K562 (cell line): ENCODE measurements around the gene KCNA1. TPM values are rescaled to one million over a fixed set of nuclear protein-coding genes. Genes with fewer than 3 reads are reported as not detected.

Experiments
- ATAC-seq: fragments of 200-7000 bp; cut with Tn5 transposase; 3 replicates; pipeline ENCODE4 v1.9.1; 2020; ENCODE audit warnings: moderate library complexity
- BruUV-seq: library from RNA; stranded (reverse); fragments of 400-500 nt; replicated peaks from 2 replicates; lab custom pipeline; 2021; lab: Mats Ljungman, UMichigan
- CTCF ChIA-PET: fragments of 300-600 bp; formaldehyde crosslinking; extraction: SDS; loops from one replicate; lab custom pipeline; 2021; ENCODE audit warnings: low intra/inter-chr PET ratio; lab: Yijun Ruan, JAX
- POLR2A ChIA-PET: fragments of 300-600, 350-650 bp; sonication (Branson Sonifier 250); formaldehyde crosslinking; extraction: SDS; loops from one replicate; lab custom pipeline; 2021; ENCODE audit warnings: antibody characterized with exemption, inconsistent platforms; lab: Yijun Ruan, JAX
- DNase-seq, 4 experiments: peaks; one replicate each; pipeline versions ENCODE4 v3.0.0 to v3.0.0-alpha.2; 2011 to 2018; ENCODE audit warnings: low spot score in 3 of 4, mixed read lengths in 3 of 4; ENCODE audit errors: extremely low read depth in 1 of 4
- FAIRE-seq: peaks from 2 replicates; lab custom pipeline; 2011; peaks lifted over from hg19 to GRCh38; lab: Jason Lieb, UNC
- H2AFZ ChIP-seq: 2 replicates; pipeline ENCODE4 v1.6.0; 2011; ENCODE audit warnings: low read depth, low read length, control low read depth, inconsistent platforms
- H3K27ac ChIP-seq: fragments of 200-600 bp; 3 replicates; pipeline ENCODE4 v1.8.0; 2011; ENCODE audit warnings: low read depth, mild to moderate bottlenecking, control low read depth, inconsistent platforms, low read length, moderate library complexity, mixed read lengths; ENCODE audit errors: extremely low read depth
- H3K27me3 ChIP-seq, 2 experiments: fragments of 300-600 bp in 1 of 2; 2 replicates in 1 of 2; 3 replicates in 1 of 2; pipeline versions ENCODE4 v1.6.0 to v1.8.0; 2011; ENCODE audit warnings: inconsistent platforms in 2 of 2, low read length in 2 of 2, mild to moderate bottlenecking in 1 of 2, mixed read lengths in 1 of 2, moderate library complexity in 1 of 2; ENCODE audit not compliant: control insufficient read depth in 2 of 2, insufficient read depth in 2 of 2
- H3K36me3 ChIP-seq: fragments of 300-600 bp; 3 replicates; pipeline ENCODE4 v1.8.0; 2011; ENCODE audit warnings: mild to moderate bottlenecking, low read length, inconsistent platforms; ENCODE audit not compliant: control insufficient read depth, insufficient read depth
- H3K4me1 ChIP-seq, 2 experiments: fragments of 200-600 bp in 1 of 2; replicated peaks in 1 of 2; 2 replicates in 1 of 2; 3 replicates in 1 of 2; pipeline versions ENCODE4 v1.5.1 to v1.8.0; 2011; ENCODE audit warnings: inconsistent platforms in 2 of 2, low read length in 2 of 2, mild to moderate bottlenecking in 1 of 2, mixed read lengths in 1 of 2, moderate library complexity in 1 of 2; ENCODE audit not compliant: control insufficient read depth in 2 of 2, insufficient read depth in 2 of 2
- H3K4me2 ChIP-seq: 2 replicates; pipeline ENCODE4 v1.6.1; 2011; ENCODE audit warnings: low read length, control low read depth, inconsistent platforms, mixed read lengths; ENCODE audit not compliant: insufficient read depth
- H3K4me3 ChIP-seq: fragments of 200-600 bp; sonication (generic), shearing (Covaris generic); 2 replicates; pipeline ENCODE4 v1.5.1; 2016; ENCODE audit warnings: control low read depth, inconsistent platforms
- H3K79me2 ChIP-seq: fragments of 200-600 bp; 3 replicates; pipeline ENCODE4 v1.8.0; 2011; ENCODE audit warnings: low read length, inconsistent platforms; ENCODE audit not compliant: control insufficient read depth, insufficient read depth
- H3K9ac ChIP-seq, 2 experiments: 2 replicates each; pipeline versions ENCODE4 v1.6.0 to v1.6.1; 2011; ENCODE audit warnings: low read depth in 2 of 2, low read length in 2 of 2, control low read depth in 1 of 2, inconsistent platforms in 1 of 2, mild to moderate bottlenecking in 1 of 2, mixed read lengths in 1 of 2; ENCODE audit not compliant: insufficient read depth in 1 of 2
- H3K9me1 ChIP-seq: one replicate; pipeline ENCODE4 v1.6.0; 2011; ENCODE audit warnings: inconsistent platforms, mild to moderate bottlenecking, low read length, moderate library complexity; ENCODE audit not compliant: control insufficient read depth, insufficient read depth
- H3K9me3 ChIP-seq: replicated peaks from 2 replicates; pipeline ENCODE4 v1.5.1; 2011; ENCODE audit warnings: low read depth, low read length, inconsistent platforms; ENCODE audit not compliant: control insufficient read depth, insufficient read depth
- H4K20me1 ChIP-seq: replicated peaks from 2 replicates; pipeline ENCODE4 v1.6.1; 2011; ENCODE audit warnings: low read length, inconsistent platforms, mixed read lengths; ENCODE audit not compliant: control insufficient read depth, insufficient read depth
- ATF6 ChIP-seq: sonication (generic); formaldehyde crosslinking; IDR thresholded peaks from 2 replicates; pipeline ENCODE4 v1.4.0; 2020; ENCODE audit warnings: mild to moderate bottlenecking, missing genetic modification reagents
- BCLAF1 ChIP-seq, 2 experiments: fragments of 450-650 bp in 1 of 2; IDR thresholded peaks; 2 replicates each; pipeline ENCODE4 v1.6.1; 2011 to 2017; ENCODE audit warnings: low read depth in 2 of 2, antibody characterized with exemption in 1 of 2, borderline replicate concordance in 1 of 2, low read length in 1 of 2, mild to moderate bottlenecking in 1 of 2, mixed read lengths in 1 of 2; ENCODE audit not compliant: control insufficient read depth in 1 of 2
- E2F3 ChIP-seq: fragments of 250-450 bp; sonication (Bioruptor Pico); IDR thresholded peaks from 2 replicates; pipeline ENCODE4 v1.4.0; 2020; ENCODE audit warnings: mild to moderate bottlenecking
- ETV1 ChIP-seq: fragments of 450-650 bp; conservative IDR thresholded peaks from 2 replicates; pipeline ENCODE4 v1.6.1; 2016; ENCODE audit warnings: missing genetic modification characterization, control low read depth, low read depth, missing compliant biosample characterization
- ETV6 ChIP-seq, 3 experiments: fragments of 150-350 bp in 1 of 3; sonication (generic) in 1 of 3; formaldehyde crosslinking in 1 of 3; IDR thresholded peaks; 2 replicates each; pipeline versions ENCODE4 v1.6.1 to v1.8.0; 2014 to 2022; ENCODE audit warnings: borderline replicate concordance in 2 of 3, low read depth in 2 of 3, antibody characterized with exemption in 1 of 3, low read length in 1 of 3, mild to moderate bottlenecking in 1 of 3, missing genetic modification reagents in 1 of 3
- EWSR1 ChIP-seq: fragments of 450-650 bp; IDR thresholded peaks from 2 replicates; pipeline ENCODE4 v1.6.1; 2018; ENCODE audit warnings: borderline replicate concordance, mild to moderate bottlenecking, low read depth, moderate library complexity; ENCODE audit not compliant: partially characterized antibody
- FOXK2 ChIP-seq, 2 experiments: fragments of 450-650 bp; IDR thresholded peaks in 1 of 2; conservative IDR thresholded peaks in 1 of 2; 2 replicates each; pipeline ENCODE4 v1.6.1; 2016; ENCODE audit warnings: low read depth in 2 of 2, mild to moderate bottlenecking in 1 of 2
- POLR2B ChIP-seq: fragments of 450-650 bp; IDR thresholded peaks from 2 replicates; pipeline ENCODE4 v1.6.1; 2018; ENCODE audit warnings: low read depth; ENCODE audit not compliant: partially characterized antibody
- SAFB2 ChIP-seq: fragments of 200-400 bp; formaldehyde crosslinking; IDR thresholded peaks from 2 replicates; pipeline ENCODE4 v1.6.1; 2018; ENCODE audit warnings: borderline replicate concordance, low read length, low read depth, moderate library complexity; ENCODE audit not compliant: severe bottlenecking
- ZNF197 ChIP-seq: fragments of 200-800 bp; sonication (Bioruptor generic); IDR thresholded peaks from 2 replicates; pipeline ENCODE4 v1.6.1; 2016; ENCODE audit warnings: low read depth, missing genetic modification characterization, missing compliant biosample characterization
- ZNF445 ChIP-seq: fragments of 250-450 bp; sonication (Bioruptor Pico); IDR thresholded peaks from 2 replicates; pipeline ENCODE4 v1.4.0; 2020; ENCODE audit warnings: low read depth, mild to moderate bottlenecking, moderate library complexity
- ZNF740 ChIP-seq, 3 experiments: fragments of 200-800 bp in 1 of 3; sonication (Bioruptor generic) in 1 of 3; sonication (generic) in 1 of 3; formaldehyde crosslinking in 1 of 3; IDR thresholded peaks; 2 replicates each; pipeline versions ENCODE4 v1.6.1 to v1.8.0; 2016 to 2022; ENCODE audit warnings: mild to moderate bottlenecking in 2 of 3, missing compliant biosample characterization in 2 of 3, missing genetic modification characterization in 2 of 3, missing genetic modification reagents in 1 of 3
- WGBS: fragments of 100-300 bp; shearing (Covaris generic); methylation state at CpG from one replicate; pipeline ENCODE4 v1.1.6; 2016; ENCODE audit warnings: low coverage, mixed read lengths; ENCODE audit not compliant: insufficient coverage; ENCODE audit errors: missing lambda C conversion rate; 5-methylcytosine and 5-hydroxymethylcytosine counted together
- in situ Hi-C: fragments of 300-500 bp; cut with MboI; formaldehyde crosslinking; loops from 4 replicates; pipeline ENCODE4 v1.15.0; 2018; ENCODE audit warnings: inconsistent platforms, mixed read lengths
- intact Hi-C: fragments of 100-400 bp; cut with micrococcal nuclease; formaldehyde crosslinking; loops from 2 replicates; pipeline ENCODE4 v1.14.2; 2022
- polyA plus RNA-seq, 8 experiments: library from polyadenylated mRNA; depleted of rRNA in 4 of 8; stranded (reverse) in 5 of 8; unstranded in 3 of 8; fragments of >200 nt; fragmentation: Nextera tagmentation in 2 of 8; fragmentation: Illumina TruSeq in 1 of 8; extraction: Ambion mirVana in 2 of 8; extraction: Trizol in 1 of 8; gene quantifications; 2 replicates each; pipeline versions ENCODE4 v1.2.1 to v1.2.3, GENCODE V29; 2011 to 2014; ENCODE audit warnings: inconsistent platforms in 1 of 8, missing spikeins in 1 of 8
- total RNA-seq, 7 experiments: library from RNA; depleted of rRNA in 6 of 7; stranded (reverse); fragments of >200 nt in 6 of 7; fragmentation: Illumina TruSeq in 2 of 7; extraction: Trizol in 2 of 7; gene quantifications; 2 replicates each; pipeline versions ENCODE4 v1.2.1 to v1.2.3, GENCODE V29; 2011 to 2021; ENCODE audit warnings: low replicate concordance in 1 of 7

Gene KCNA1
- total and polyA plus RNA-seq, 9 of the 15 experiments (the other 6 are each of a cell fraction or from before 2014, with no cell fraction given), result not detected

- no peaks in the 10 kb centered on the region for H4K20me1 ChIP-seq
- no peaks in the 10 kb centered on the region for H3K4me1 ChIP-seq
- TF ChIP-seq SAFB2 (no peak), ZNF197 (no peak), BCLAF1 (IDR thresholded peaks at IDR 0.05; ENCODE audit: borderline replicate concordance in 1 of 2, control insufficient read depth in 1 of 2, low read depth in 2 of 2, low read length in 1 of 2) (no peak), POLR2B (no peak), FOXK2 (conservative IDR thresholded peaks at IDR 0.05 in 1 of 2, IDR thresholded peaks at IDR 0.05 in 1 of 2; ENCODE audit: low read depth in 2 of 2) (no peak), ZNF445 (CRISPR knock-in tag) (no peak), ETV1 (tag) (no peak), EWSR1 (no peak), ATF6 (CRISPR knock-in tag) (no peak), ZNF740 (CRISPR knock-in tag; IDR thresholded peaks at IDR 0.05) (no peak), ZNF740 (tag; IDR thresholded peaks at IDR 0.05) (no peak), ETV6 (IDR thresholded peaks at IDR 0.05; ENCODE audit: borderline replicate concordance in 1 of 2, low read depth in 2 of 2, low read length in 1 of 2) (no peak), ETV6 (CRISPR knock-in tag; IDR thresholded peaks at IDR 0.05; ENCODE audit: borderline replicate concordance) (no peak), E2F3 (CRISPR knock-in tag) (no peak)
- TF ChIP-seq, all 486 proteins: peak for 0
- POLR2A ChIA-PET, result interaction anchor here (0.7 kb wide), 1 partner anchor 13 kb away, joined by 3 read pairs; no protein-coding TSS in a partner anchor
- H2AFZ ChIP-seq, result no peak overlapping the region
- in situ Hi-C loops (no loop called here), intact Hi-C loops (no loop called here)
- FAIRE-seq, result no peak
- CTCF ChIA-PET, result no interaction called here
- H3K9ac ChIP-seq, result no peak overlapping the region
- no TSS peak for BruUV-seq
- H3K36me3 ChIP-seq, result no peaks in the 10 kb centered on the region
- no peak for DNase-seq
- WGBS, result 4% methylated on average over 6 of the region's 6 CpGs
- no peak overlapping the region for H3K4me3 ChIP-seq
- H3K4me2 ChIP-seq, result no peak overlapping the region
- H3K9me3 ChIP-seq, result no peaks in the 10 kb centered on the region
- no peak overlapping the region for H3K27ac ChIP-seq
- no peaks in the 10 kb centered on the region for H3K27me3 ChIP-seq
- ATAC-seq, result no peak
- no peaks in the 10 kb centered on the region for H3K9me1 ChIP-seq
- no peaks in the 10 kb centered on the region for H3K79me2 ChIP-seq
Measured at GRCh38 chr12:4918950-4919660, 9.4 kb downstream of the KCNA1 start.
